ENCODE results near the gene HDLBP.

HDLBP gene

DNA sequence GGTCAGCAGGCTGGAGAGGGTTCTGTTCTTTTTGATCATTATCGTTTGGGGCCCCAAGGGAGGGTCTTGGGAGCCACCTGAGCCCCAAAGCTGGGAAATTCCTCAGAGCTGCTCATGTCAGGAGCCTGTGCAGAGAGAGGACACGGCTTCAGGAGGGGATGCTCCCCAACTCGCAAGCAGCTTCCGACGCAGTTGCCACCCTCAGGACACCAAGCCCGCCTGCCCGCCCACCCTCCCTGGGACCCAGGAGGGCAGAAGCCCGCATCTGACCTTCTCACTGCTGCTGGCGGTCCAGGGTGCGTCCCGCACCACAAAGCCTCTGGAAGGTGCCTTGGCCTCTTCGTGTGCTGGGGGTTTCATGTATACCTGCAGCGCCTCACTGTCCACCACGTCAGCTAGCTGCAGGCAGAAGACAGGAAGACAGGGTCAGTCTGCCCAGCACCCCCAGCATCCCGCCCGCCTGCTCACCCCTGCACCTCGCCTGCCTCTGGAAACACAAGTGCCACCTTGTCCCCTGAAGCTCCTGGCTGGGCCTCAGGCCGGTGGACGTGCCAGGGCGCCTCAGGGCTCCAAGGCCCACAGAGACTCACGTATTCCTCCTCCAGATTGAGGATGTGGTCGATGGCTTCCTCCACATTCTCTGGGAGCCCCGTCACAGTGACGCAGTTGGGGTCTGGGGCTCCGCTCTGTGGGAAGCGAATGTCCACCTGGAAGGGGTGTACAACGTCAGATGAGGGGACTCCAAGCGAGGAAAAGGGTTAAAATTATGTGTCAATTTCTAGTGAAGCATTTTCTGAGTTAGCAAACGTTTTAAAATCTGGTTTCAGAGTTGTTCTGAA lies 85.7 kb downstream of the HDLBP start:
- Histone ChIP-seq H3K27me3 (no peaks in the 10 kb centered on the region), H3K4me3 (ENCODE audit: low read depth, low read length) (no peak overlapping the region), H3K9me3 (no peaks in the 10 kb centered on the region), H3K4me1 (no peaks in the 10 kb centered on the region), H3K36me3 (peaks cover 67% of the 10 kb centered on the region)
- DNase-seq: no peak
- TF ChIP-seq CTCF (IDR thresholded peaks at IDR 0.05; ENCODE audit: low read depth, low read length): no peak

DNA sequence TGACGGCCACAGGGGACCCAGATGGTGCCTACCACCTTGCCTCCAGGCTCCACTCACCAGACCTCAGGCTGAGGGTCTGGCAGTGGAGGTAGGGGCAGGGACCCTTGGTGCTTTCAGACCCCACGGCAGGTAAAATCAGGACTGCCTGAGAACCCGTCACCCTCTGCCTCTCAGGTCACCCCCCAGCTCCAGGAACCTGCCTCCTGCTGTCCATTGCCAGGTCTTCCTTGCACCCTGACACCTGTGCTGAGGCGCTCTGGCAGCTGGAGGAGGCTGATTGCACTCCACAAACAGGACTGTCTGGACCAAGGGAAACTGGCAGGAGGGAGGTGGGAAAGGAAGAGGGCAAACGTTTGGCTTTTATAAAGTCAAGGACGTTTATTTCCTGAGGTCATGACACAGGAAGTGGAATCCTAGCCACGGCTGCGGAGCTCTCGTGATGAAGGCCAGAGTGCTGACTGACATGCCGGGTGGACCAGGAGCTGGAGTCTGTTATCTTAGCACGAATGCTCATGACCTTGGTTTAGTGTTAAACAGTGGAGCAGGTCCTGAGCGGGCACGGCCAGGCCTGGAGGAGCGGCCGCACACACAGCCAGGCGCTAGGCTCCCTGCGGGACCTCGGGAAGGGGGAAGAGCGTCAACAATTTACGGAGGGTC lies 86.5 kb downstream of the HDLBP start:
- Histone ChIP-seq H3K27me3 (no peaks in the 10 kb centered on the region), H3K4me3 (ENCODE audit: low read depth, low read length) (no peak overlapping the region), H3K9me3 (no peaks in the 10 kb centered on the region), H3K4me1 (no peaks in the 10 kb centered on the region; the same call in 1 of the 2 replicates), H3K36me3 (peaks cover 59% of the 10 kb centered on the region)
- no peak for DNase-seq
- TF ChIP-seq CTCF (IDR thresholded peaks at IDR 0.05; ENCODE audit: low read depth, low read length): no peak

DNA sequence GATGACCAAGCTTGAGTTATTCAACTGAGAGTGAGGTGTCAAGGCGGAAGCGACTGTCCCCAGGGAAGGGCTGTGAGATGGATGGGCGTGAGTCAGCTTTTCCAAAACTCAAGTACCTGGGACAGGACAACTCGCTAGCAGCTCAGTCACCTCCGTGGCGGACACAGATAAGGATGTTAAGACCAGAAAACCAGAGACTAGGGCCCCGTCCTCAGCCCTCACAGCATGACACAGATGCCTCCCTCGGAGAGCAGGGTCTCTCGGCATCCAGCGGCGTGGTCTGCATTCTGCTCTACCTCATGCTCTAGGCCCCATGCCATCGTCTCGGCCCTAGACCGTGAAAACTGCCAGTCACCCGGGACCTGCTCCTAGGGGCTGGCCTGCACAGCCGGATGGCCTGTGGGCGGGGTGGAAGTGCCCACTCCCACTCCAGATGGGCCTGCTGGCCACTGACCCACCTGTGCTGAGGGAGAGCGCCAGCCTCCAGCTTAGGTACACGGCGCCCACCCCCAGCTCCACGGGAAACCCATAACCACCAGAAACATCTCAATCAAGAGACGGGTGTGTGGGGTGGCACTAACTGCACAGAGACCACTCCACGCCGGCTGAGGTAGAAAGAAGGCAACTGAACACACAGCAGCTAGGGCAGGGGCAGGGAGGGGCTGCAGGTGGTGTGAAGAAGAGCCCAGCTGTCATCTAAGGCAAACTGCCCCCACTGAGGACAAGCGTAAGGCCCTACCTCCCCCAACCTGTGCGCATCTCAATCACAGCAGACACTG lies 87.2 kb downstream of the HDLBP start:
- Histone ChIP-seq H3K9me3 (no peaks in the 10 kb centered on the region), H3K27me3 (no peaks in the 10 kb centered on the region), H3K4me3 (ENCODE audit: low read depth, low read length) (no peak overlapping the region), H3K4me1 (peaks cover 5% of the 10 kb centered on the region), H3K36me3 (peaks cover 52% of the 10 kb centered on the region)
- TF ChIP-seq CTCF (IDR thresholded peaks at IDR 0.05; ENCODE audit: low read depth, low read length): no peak
- DNase-seq: no peak

DNA sequence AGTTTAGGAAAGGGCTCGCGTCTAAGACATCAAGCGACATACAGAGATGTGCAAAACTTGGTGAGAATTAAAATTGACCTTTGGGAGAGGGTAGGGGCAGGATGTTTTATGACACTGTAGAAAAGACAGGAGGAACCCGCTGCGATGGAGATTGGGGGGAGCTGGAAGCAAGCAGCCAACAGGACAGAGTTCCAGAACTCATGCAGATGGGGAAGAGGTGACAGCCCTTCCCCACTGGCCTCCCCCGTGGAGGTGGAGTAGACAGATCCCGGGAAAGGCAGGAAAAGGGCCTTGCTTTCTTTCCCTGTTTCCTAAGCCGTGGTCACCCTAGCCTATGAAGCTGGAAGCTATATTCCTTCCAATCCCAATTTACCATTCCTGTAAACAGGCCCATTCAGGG lies 87.9 kb downstream of the HDLBP start:
- DNase-seq: no peak
- Histone ChIP-seq H3K36me3 (peaks cover 45% of the 10 kb centered on the region), H3K27me3 (no peaks in the 10 kb centered on the region), H3K9me3 (no peaks in the 10 kb centered on the region), H3K4me3 (ENCODE audit: low read depth, low read length) (no peak overlapping the region), H3K4me1 (peaks cover 5% of the 10 kb centered on the region)
- no peak for TF ChIP-seq CTCF (IDR thresholded peaks at IDR 0.05; ENCODE audit: low read depth, low read length)

DNA sequence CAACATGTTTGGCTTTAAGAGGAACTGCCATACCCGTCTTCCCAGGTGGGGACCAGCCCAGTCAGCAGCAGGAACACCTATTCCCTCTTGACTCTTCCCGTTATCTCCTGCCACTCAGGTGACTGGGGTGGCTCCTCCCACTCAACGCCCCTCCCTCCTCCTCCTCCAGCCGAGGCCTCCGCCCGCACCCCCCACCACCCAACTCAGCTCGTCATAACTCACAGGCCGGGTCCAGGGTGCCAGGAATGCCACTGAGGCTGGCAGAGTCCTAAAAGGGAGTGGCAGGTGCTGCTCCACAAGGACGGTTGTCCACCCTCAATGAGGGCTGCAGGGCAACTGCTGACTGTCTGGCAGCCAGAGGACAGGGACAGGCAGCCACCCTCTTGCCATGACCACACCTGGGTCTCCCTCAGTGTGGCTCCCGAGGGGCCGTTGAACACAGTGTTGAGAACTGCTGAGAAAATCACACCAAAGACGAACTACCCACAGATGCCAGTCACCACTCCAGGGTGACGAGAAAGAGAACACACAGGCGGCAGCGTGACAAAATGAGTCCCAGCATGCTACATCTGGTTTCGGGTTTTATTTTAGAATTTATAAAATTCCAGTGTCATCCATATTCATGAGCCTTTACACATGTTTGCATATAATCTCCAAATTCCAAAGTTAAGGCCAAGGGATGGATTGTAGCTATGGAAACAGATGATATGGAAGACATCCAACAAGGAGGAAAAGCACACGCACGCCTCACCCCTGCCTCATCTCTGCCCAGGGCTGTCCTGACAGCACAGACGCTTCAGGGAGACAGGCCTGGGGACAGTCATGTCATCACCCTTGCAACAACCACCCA lies 88.5 kb downstream of the HDLBP start:
- H3K4me3 ChIP-seq (ENCODE audit: low read depth, low read length): no peak overlapping the region
- H3K27me3 ChIP-seq: no peaks in the 10 kb centered on the region
- peaks cover 5% of the 10 kb centered on the region for H3K4me1 ChIP-seq
- H3K9me3 ChIP-seq: no peaks in the 10 kb centered on the region
- no peak for TF ChIP-seq CTCF (IDR thresholded peaks at IDR 0.05; ENCODE audit: low read depth, low read length)
- no peak for DNase-seq
- H3K36me3 ChIP-seq: peaks cover 43% of the 10 kb centered on the region
